Measurements from ENCODE around the gene SOSTDC1.

The SOSTDC1 gene

DNA sequence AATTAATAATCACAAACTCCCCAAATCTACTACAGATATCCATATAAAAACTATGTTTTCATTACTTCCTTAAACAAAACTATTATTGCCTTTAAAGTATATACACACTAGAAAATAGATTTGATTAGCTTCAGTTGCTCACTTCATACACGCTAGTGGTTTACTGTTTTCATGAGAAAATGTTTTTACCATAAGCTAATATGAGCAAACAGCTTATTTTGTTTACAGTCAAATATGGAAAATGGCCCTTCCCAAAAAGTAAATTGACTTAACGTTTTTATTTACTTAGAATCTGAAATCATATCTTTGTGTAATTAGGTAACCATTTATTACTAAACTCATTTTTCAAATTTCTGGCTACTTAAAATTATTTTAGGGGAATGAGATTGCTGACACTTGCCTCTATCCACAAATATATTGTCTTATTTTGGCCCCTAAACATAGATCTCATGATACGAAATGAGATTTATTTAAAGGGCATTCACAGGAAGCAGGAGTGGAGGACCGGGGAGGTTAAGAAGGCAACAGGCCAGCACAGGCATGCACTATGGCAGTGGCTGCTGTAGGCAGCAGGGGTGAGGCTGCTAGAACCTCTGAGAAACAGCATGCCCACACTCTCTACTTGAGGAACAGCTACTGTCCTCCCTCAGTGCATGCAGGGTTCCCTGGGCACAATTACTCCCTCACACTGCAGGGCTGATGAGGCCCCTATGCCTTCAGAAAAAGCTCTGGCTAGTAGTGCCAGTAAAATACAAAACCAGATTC lies 29.6 kb upstream of the SOSTDC1 start:
- Histone ChIP-seq H3K9me3 (ENCODE audit: control insufficient read depth in 5 of 5, low read length in 5 of 5) (no peaks in the 10 kb centered on the region), H3K9ac (ENCODE audit: low read length in 5 of 5) (no peak overlapping the region), H3K27ac (ENCODE audit: low read depth, low read length) (no peak overlapping the region), H3K4me3 (ENCODE audit: low read depth in 1 of 5, low read length in 5 of 5) (no peak overlapping the region), H3K36me3 (ENCODE audit: control insufficient read depth in 5 of 5, insufficient read depth in 5 of 5, low read length in 5 of 5) (no peaks in the 10 kb centered on the region), H3K27me3 (ENCODE audit: control insufficient read depth in 5 of 5, insufficient read depth in 4 of 5, low read length in 5 of 5) (no peaks in the 10 kb centered on the region), H3K4me1 (ENCODE audit: control insufficient read depth in 5 of 5, insufficient read depth in 5 of 5, low read length in 5 of 5) (no peaks in the 10 kb centered on the region)

DNA sequence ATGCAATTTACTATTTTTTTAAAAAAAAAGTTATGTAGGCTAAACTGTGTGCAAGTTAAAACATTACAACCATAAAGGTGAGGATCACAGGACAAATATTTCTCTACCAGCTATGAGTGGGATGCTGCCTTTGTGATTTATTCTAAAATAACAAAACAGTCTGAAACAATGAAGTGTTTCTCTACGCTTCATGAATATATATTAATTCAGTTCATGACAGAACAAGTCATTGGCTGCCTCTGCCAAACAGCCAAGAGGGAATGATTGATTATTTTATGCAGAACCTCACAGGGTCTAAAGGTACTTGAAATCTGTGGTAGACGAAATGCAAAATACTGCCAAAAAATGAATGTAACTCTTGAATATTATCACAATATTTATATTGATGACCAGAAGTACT lies 29.0 kb upstream of the SOSTDC1 start:
- Histone ChIP-seq H3K36me3 (ENCODE audit: control insufficient read depth in 5 of 5, insufficient read depth in 5 of 5, low read length in 5 of 5) (no peaks in the 10 kb centered on the region), H3K4me3 (ENCODE audit: low read depth in 1 of 5, low read length in 5 of 5) (no peak overlapping the region), H3K9me3 (ENCODE audit: control insufficient read depth in 5 of 5, low read length in 5 of 5) (no peaks in the 10 kb centered on the region), H3K9ac (ENCODE audit: low read length in 5 of 5) (no peak overlapping the region), H3K27ac (ENCODE audit: low read depth, low read length) (no peak overlapping the region), H3K4me1 (ENCODE audit: control insufficient read depth in 5 of 5, insufficient read depth in 5 of 5, low read length in 5 of 5) (no peaks in the 10 kb centered on the region), H3K27me3 (ENCODE audit: control insufficient read depth in 5 of 5, insufficient read depth in 4 of 5, low read length in 5 of 5) (no peaks in the 10 kb centered on the region)

DNA sequence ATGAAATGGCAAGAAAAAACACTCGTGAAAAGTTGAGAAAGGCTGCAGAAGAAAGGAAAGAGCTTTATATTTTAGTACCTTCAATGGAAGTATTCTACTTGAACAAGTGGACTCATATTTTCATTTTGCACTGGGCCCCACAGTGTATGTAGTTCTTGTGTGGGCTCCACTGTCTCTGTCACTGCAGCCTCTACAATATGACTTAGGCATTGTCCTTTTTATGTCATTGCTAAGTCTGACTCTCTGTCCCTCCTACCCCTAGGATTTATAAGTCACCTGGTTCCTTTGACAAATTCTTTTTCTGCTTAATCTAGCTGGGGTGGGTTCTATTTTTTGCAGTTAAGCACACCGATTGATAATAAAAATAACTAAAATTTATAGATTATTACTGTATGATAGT lies 27.7 kb upstream of the SOSTDC1 start:
- H3K4me3 ChIP-seq (ENCODE audit: low read depth in 1 of 5, low read length in 5 of 5) = no peak overlapping the region
- no peak overlapping the region for H3K9ac ChIP-seq (ENCODE audit: low read length in 5 of 5)
- H3K4me1 ChIP-seq (ENCODE audit: control insufficient read depth in 5 of 5, insufficient read depth in 5 of 5, low read length in 5 of 5) = no peaks in the 10 kb centered on the region
- no peak overlapping the region for H3K27ac ChIP-seq (ENCODE audit: low read depth, low read length)
- H3K9me3 ChIP-seq (ENCODE audit: control insufficient read depth in 5 of 5, low read length in 5 of 5) = no peaks in the 10 kb centered on the region
- H3K36me3 ChIP-seq (ENCODE audit: control insufficient read depth in 5 of 5, insufficient read depth in 5 of 5, low read length in 5 of 5) = no peaks in the 10 kb centered on the region
- no peaks in the 10 kb centered on the region for H3K27me3 ChIP-seq (ENCODE audit: control insufficient read depth in 5 of 5, insufficient read depth in 4 of 5, low read length in 5 of 5)

DNA sequence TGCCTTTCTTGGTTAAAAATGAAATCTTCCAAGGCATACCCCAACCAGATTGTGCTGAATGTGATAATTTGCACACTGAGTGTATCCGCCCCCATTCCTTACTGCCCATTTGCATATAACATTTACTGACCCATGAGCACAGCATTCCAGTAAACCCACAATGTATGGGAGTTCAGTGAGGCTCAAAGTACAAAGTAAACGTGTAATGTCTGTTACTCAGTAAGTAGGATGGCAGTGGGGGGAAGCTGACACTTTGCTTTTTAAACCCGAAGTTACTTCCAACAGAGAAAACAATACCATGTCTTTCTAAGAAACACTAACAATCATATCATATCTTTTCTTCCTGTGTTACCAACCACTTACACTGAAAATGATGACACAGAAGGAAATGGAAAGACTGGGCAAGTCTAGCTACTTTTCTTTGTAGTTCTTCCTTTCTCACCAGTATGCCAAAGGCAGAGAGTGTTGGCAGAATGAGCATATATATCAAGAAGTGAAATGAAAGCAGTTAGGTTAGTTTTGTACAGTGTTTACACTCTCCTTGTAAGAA lies 27.1 kb upstream of the SOSTDC1 start:
- H3K9ac ChIP-seq (ENCODE audit: low read length in 5 of 5) = no peak overlapping the region
- no peaks in the 10 kb centered on the region for H3K4me1 ChIP-seq (ENCODE audit: control insufficient read depth in 5 of 5, insufficient read depth in 5 of 5, low read length in 5 of 5)
- H3K9me3 ChIP-seq (ENCODE audit: control insufficient read depth in 5 of 5, low read length in 5 of 5) = no peaks in the 10 kb centered on the region
- no peak overlapping the region for H3K27ac ChIP-seq (ENCODE audit: low read depth, low read length)
- no peak overlapping the region for H3K4me3 ChIP-seq (ENCODE audit: low read depth in 1 of 5, low read length in 5 of 5)
- no peaks in the 10 kb centered on the region for H3K27me3 ChIP-seq (ENCODE audit: control insufficient read depth in 5 of 5, insufficient read depth in 4 of 5, low read length in 5 of 5)
- H3K36me3 ChIP-seq (ENCODE audit: control insufficient read depth in 5 of 5, insufficient read depth in 5 of 5, low read length in 5 of 5) = no peaks in the 10 kb centered on the region

DNA sequence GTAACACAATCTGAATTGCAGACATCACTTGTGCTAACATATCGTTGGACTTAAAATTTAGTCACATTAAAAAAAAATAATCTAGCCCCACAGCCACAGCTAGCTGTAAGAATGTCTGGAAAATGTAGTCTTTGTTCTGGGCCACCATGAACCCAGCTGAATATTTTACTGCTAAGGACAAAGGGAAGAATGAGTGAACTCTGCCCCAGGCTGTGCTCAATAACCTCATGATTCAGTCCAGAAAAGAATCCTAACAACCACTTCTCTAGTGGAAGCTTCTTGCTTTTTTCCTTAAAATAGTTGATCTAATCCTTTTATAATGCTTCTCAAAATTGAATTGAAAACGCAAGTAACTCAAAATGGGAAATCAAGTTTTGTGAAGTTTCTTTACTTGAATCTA lies 25.6 kb upstream of the SOSTDC1 start:
- H3K4me3 ChIP-seq (ENCODE audit: low read depth in 1 of 5, low read length in 5 of 5) = no peak overlapping the region
- no peaks in the 10 kb centered on the region for H3K4me1 ChIP-seq (ENCODE audit: control insufficient read depth in 5 of 5, insufficient read depth in 5 of 5, low read length in 5 of 5)
- no peaks in the 10 kb centered on the region for H3K27me3 ChIP-seq (ENCODE audit: control insufficient read depth in 5 of 5, insufficient read depth in 4 of 5, low read length in 5 of 5)
- no peak overlapping the region for H3K9ac ChIP-seq (ENCODE audit: low read length in 5 of 5)
- no peaks in the 10 kb centered on the region for H3K9me3 ChIP-seq (ENCODE audit: control insufficient read depth in 5 of 5, low read length in 5 of 5)
- H3K36me3 ChIP-seq (ENCODE audit: control insufficient read depth in 5 of 5, insufficient read depth in 5 of 5, low read length in 5 of 5) = no peaks in the 10 kb centered on the region
- H3K27ac ChIP-seq (ENCODE audit: low read depth, low read length) = no peak overlapping the region

DNA sequence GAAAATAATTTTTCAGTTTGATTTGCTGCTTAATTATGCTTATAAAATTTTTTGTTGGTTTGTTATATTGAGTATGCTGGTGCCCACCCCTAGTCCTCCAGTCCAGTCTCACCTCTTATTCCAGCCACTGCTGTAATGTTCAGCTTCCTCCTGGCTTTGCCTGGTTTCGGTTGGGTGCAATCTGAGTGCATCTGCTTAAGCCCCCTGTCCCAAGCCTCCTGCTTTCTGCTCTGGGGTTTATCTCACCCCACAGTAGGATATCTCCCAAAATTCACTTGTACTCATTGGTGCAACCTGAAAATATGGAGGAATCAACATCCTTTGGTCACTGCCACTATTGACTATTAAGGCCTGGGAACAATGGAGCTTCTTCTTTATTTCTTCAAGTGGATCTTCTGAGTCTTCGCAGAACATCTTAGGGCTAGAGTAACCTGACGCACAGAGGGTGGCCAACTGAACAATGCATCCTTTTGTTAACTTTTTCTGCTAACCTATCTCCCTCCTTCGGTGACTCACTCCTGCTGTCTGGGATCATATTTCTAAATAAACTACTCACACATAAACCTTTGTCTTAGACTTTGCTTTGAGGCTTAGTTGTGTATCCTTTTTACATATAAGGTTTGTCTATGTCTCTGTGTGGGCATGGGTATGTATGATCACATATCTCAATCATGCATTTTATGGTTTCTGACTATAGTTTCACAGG lies 19.1 kb upstream of the SOSTDC1 start:
- no peak overlapping the region for H3K9ac ChIP-seq (ENCODE audit: low read length in 5 of 5)
- no peaks in the 10 kb centered on the region for H3K36me3 ChIP-seq (ENCODE audit: control insufficient read depth in 5 of 5, insufficient read depth in 5 of 5, low read length in 5 of 5)
- H3K27ac ChIP-seq (ENCODE audit: low read depth, low read length) = no peak overlapping the region
- H3K4me3 ChIP-seq (ENCODE audit: low read depth in 1 of 5, low read length in 5 of 5) = no peak overlapping the region
- H3K9me3 ChIP-seq (ENCODE audit: control insufficient read depth in 5 of 5, low read length in 5 of 5) = no peaks in the 10 kb centered on the region
- no peaks in the 10 kb centered on the region for H3K4me1 ChIP-seq (ENCODE audit: control insufficient read depth in 5 of 5, insufficient read depth in 5 of 5, low read length in 5 of 5)
- no peaks in the 10 kb centered on the region for H3K27me3 ChIP-seq (ENCODE audit: control insufficient read depth in 5 of 5, insufficient read depth in 4 of 5, low read length in 5 of 5)

DNA sequence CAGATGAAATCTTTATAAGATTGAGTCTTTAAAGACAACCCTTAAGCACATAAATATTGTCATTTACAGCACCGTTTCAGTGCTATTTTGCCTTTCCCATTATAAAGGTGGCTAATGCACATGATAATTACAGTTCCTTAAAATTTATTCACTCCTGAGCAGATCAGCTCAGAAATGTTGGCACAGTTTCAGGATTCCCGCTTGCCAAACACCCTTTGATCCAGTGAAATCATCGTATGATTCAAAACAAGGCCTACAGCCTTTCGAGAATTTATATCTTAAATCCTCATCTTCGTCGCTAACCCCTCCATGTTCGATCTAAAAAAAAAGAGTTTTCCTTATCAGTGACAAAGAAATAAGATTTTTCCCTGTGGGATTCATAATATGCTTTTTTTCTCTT lies 14.1 kb upstream of the SOSTDC1 start:
- Histone ChIP-seq H3K4me1 (ENCODE audit: control insufficient read depth in 5 of 5, insufficient read depth in 5 of 5, low read length in 5 of 5) (no peaks in the 10 kb centered on the region), H3K36me3 (ENCODE audit: control insufficient read depth in 5 of 5, insufficient read depth in 5 of 5, low read length in 5 of 5) (no peaks in the 10 kb centered on the region), H3K4me3 (ENCODE audit: low read depth in 1 of 5, low read length in 5 of 5) (no peak overlapping the region), H3K9me3 (ENCODE audit: control insufficient read depth in 5 of 5, low read length in 5 of 5) (no peaks in the 10 kb centered on the region), H3K9ac (ENCODE audit: low read length in 5 of 5) (no peak overlapping the region), H3K27ac (ENCODE audit: low read depth, low read length) (no peak overlapping the region), H3K27me3 (ENCODE audit: control insufficient read depth in 5 of 5, insufficient read depth in 4 of 5, low read length in 5 of 5) (no peaks in the 10 kb centered on the region)

DNA sequence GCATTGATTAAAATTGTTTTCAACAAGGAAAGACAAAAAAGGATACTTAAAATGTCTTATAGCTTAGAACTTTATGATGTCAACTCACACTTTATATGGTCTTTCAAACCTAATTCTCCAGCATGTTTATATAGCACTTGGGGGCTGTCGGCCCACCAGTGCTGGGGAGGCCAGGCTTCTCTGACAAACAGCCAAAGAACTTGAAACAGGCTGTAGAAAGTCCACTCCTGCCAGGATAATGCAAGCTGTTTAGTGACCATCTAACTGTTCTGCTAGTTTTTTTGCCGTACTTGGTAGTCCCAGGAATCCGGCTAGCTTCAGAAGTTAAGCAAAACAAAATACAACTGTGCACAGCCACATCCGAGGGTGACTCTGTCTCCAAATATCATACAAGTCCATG lies 13.6 kb upstream of the SOSTDC1 start:
- no peaks in the 10 kb centered on the region for H3K4me1 ChIP-seq (ENCODE audit: control insufficient read depth in 5 of 5, insufficient read depth in 5 of 5, low read length in 5 of 5)
- no peak overlapping the region for H3K9ac ChIP-seq (ENCODE audit: low read length in 5 of 5)
- no peaks in the 10 kb centered on the region for H3K9me3 ChIP-seq (ENCODE audit: control insufficient read depth in 5 of 5, low read length in 5 of 5)
- H3K27me3 ChIP-seq (ENCODE audit: control insufficient read depth in 5 of 5, insufficient read depth in 4 of 5, low read length in 5 of 5) = no peaks in the 10 kb centered on the region
- no peaks in the 10 kb centered on the region for H3K36me3 ChIP-seq (ENCODE audit: control insufficient read depth in 5 of 5, insufficient read depth in 5 of 5, low read length in 5 of 5)
- no peak overlapping the region for H3K4me3 ChIP-seq (ENCODE audit: low read depth in 1 of 5, low read length in 5 of 5)
- no peak overlapping the region for H3K27ac ChIP-seq (ENCODE audit: low read depth, low read length)

DNA sequence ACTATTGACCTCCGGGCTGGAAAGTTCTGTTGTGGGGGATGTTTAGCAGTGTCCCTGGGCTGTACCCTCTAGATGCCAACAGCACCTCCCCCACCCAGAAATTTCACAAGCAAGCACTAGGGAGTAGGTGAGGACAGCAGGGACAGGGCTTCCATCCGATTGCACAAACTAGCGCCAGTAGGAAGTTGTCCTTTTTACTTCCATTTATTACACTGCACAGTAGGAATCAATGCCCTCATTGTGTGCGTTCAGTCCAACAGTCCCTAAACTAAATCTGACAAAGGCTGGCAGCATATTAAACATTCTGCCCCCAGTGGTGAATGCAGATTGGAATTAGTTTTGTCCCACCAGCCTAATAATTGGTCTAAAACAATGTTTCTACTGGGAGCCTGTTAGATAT lies 6.4 kb upstream of the SOSTDC1 start:
- Histone ChIP-seq H3K4me3 (ENCODE audit: low read depth in 1 of 5, low read length in 5 of 5) (no peak overlapping the region), H3K9ac (ENCODE audit: low read length in 5 of 5) (no peak overlapping the region), H3K27ac (ENCODE audit: low read depth, low read length) (no peak overlapping the region), H3K27me3 (ENCODE audit: control insufficient read depth in 5 of 5, insufficient read depth in 4 of 5, low read length in 5 of 5) (no peaks in the 10 kb centered on the region), H3K36me3 (ENCODE audit: control insufficient read depth in 5 of 5, insufficient read depth in 5 of 5, low read length in 5 of 5) (no peaks in the 10 kb centered on the region), H3K9me3 (ENCODE audit: control insufficient read depth in 5 of 5, low read length in 5 of 5) (no peaks in the 10 kb centered on the region), H3K4me1 (ENCODE audit: control insufficient read depth in 5 of 5, insufficient read depth in 5 of 5, low read length in 5 of 5) (no peaks in the 10 kb centered on the region)

DNA sequence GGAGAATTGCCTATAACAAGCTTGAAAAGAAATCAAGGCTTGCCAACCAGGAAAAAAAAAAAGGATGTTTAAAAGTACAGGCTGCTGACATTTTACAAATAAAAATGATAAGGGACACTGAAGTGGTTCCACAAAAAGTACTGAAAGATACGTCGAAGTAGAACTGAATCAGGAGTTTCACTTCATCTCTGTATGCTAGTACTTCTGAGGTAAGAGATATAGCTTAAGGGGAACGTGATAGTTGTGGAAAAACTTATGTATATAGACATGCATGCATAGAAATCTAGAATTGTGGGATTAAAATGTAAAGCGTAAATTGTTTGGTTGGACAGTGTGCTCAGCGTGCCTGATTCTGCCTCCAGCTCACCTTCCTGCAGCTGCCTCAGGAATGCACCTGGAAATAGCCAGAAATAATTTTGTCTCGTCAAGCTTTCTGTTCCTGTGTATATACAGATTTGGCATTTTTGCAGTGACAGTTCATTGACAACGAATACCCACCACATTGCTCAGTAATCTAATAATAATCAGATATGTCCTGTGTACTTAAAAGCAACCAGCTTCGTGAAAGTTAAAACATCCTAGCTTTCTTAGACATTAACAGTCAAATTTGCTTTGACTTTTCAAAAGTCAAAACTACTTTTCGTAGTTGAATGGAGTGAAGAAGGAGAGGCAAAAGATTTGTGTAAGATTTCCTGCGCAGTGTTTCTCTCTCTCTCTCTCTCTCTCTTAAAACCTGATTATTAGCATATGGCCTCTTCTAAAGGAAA lies 1.4 kb downstream of the SOSTDC1 start:
- no peak overlapping the region for H3K27ac ChIP-seq (ENCODE audit: low read depth, low read length)
- H3K4me3 ChIP-seq (ENCODE audit: low read depth in 1 of 5, low read length in 5 of 5) = no peak overlapping the region
- H3K27me3 ChIP-seq (ENCODE audit: control insufficient read depth in 5 of 5, insufficient read depth in 4 of 5, low read length in 5 of 5) = peaks cover 0 to 4% (median 0%) of the 10 kb centered on the region in 5 donors
- H3K9me3 ChIP-seq (ENCODE audit: control insufficient read depth in 5 of 5, low read length in 5 of 5) = no peaks in the 10 kb centered on the region
- no peaks in the 10 kb centered on the region for H3K36me3 ChIP-seq (ENCODE audit: control insufficient read depth in 5 of 5, insufficient read depth in 5 of 5, low read length in 5 of 5)
- peaks cover 0 to 4% (median 0%) of the 10 kb centered on the region in 5 donors for H3K4me1 ChIP-seq (ENCODE audit: control insufficient read depth in 5 of 5, insufficient read depth in 5 of 5, low read length in 5 of 5)
- no peak overlapping the region for H3K9ac ChIP-seq (ENCODE audit: low read length in 5 of 5)
